ENCODE measurements around the gene SULT1A2.
"Not testable (repeated sequence)": the region's sequence is repeated elsewhere in the genome, so short reads cannot be mapped to it uniquely, and the experiment has no call there.

The SULT1A2 gene

DNA sequence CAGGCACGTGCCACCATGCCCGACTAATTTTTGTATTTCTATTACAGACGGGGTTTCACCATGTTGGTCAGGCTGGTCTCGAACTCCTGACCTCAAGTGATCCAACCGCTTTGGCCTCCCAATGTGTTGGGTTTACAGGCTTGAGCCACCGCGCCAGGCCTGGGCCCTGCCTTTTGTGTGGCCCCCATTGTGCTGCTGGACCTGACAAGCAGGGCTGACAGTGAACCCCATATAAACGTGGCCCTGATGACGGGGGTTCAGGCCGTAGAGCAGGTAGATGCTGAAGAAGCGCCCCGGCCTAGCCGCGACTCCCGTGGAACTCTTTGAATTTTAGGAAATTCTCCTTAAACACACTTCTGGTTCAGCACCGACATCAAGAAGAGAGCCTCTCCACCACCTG, 17.7 kb upstream of the SULT1A2 start:
- not testable (repeated sequence) for H3K4me3 Mint-ChIP-seq, H3K27ac Mint-ChIP-seq, H3K27me3 Mint-ChIP-seq, ATAC-seq, DNase-seq, H3K9me3 Mint-ChIP-seq
- H3K4me1 Mint-ChIP-seq: peaks cover 23% of the 10 kb centered on the region

DNA sequence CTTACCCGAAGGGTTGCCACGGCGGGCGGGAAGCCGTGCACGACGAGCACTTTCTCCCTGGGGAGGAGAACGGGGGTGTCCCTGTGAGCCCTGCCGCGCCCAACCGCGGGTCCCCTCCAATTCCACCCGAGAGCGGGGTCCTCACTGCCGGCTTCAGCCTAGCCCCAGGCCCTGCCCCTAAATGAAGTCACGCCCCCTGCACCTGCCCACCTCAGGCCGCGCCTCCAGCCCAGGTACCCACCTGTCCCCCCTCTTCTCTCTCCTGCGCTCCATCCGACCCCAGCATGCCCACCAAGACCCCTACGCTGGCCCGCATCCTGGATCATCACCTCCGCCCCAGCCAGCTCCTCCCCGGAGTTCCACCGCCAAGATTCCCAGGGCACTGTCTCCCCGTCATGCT, 17.1 kb upstream of the SULT1A2 start:
- peaks cover 29% of the 10 kb centered on the region for H3K4me1 Mint-ChIP-seq
- DNase-seq, H3K27ac Mint-ChIP-seq, H3K4me3 Mint-ChIP-seq, H3K27me3 Mint-ChIP-seq, H3K9me3 Mint-ChIP-seq: not testable (repeated sequence)
- peak; percentile 14 for ATAC-seq

DNA sequence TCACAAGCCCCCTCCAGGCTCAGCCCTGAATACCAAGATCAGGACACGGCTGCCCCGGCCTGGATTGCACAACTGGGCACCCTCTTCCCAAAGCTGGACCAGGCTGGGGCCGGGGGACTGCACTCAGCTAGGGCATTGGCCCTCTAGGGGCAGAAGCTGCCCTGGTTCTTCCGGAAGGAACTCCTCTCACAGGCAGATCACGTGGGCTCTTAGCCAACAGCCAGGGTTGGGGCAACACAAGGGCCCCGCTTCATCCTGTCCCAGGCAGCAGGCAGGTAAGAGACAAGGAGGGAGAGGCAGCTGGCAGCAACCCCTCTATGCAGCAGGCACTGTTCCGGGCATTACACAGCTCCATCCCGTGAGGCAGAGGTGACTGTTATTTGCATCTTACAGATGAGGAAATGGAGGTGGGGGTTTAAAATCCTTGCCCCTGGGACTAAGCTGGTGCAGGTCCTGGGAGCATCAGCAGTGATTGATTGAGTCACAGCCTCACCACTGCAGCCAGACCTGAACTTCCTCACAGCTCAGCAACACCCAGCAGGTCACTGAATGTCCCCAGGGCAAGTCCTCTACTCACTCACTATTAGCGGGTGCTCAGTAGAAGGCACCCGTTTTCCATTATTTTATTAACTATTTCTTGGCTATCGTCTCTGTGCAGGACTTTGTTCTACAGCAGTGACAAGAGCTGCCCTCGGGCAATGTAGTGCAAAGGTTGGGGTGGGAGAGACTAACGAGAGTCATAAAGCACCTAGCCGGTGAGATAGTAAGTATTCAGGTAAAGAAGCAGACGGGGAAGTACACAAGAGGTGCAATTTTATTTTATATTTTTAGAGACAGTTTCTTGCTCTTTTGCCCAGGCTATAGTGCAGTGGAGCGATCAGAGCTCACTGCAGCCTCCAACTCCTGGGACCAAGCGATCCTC, 15.8 kb upstream of the SULT1A2 start:
- H3K4me3 Mint-ChIP-seq, H3K9me3 Mint-ChIP-seq, DNase-seq, H3K27ac Mint-ChIP-seq, H3K27me3 Mint-ChIP-seq: not testable (repeated sequence)
- H3K4me1 Mint-ChIP-seq: peaks cover 30% of the 10 kb centered on the region
- peak; percentile 95 for ATAC-seq

DNA sequence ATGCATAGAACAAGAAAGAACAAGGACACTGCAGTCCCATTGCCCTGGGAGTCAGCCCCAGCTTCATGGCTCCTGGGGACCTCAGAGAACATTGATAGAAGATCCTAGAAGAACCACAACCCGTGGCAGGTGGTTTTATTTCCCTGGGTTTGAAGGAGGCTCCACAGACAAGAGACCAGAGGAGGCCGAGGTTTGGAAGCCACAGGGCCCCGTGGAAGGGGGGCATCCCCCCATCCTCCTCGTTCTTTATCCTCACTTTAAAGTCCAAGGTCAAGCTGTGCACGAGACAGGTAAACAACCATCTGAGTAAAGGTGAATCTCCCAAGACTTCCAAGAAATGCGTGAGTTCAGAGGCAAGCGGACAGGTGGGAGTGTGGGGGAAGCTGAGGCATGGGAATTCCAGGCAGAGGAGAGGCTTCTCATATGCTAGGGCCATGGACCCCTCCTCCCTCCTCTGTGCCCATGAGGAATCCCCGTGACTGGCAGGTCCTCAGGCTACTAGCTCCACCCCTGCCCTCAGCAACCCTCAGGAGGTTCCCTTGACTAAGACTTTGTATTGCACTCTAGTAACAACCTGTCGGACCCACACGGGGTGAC, 13.8 kb upstream of the SULT1A2 start:
- peak overlapping the region in 1 of 2 donors; percentile 42 for H3K27ac Mint-ChIP-seq
- H3K4me3 Mint-ChIP-seq: no peak overlapping the region
- peaks cover 28% of the 10 kb centered on the region for H3K4me1 Mint-ChIP-seq
- ATAC-seq (no peak), DNase-seq (peak in 1 of 2 donors; percentile 6)
- H3K9me3 Mint-ChIP-seq: no peaks in the 10 kb centered on the region
- no peaks in the 10 kb centered on the region for H3K27me3 Mint-ChIP-seq

DNA sequence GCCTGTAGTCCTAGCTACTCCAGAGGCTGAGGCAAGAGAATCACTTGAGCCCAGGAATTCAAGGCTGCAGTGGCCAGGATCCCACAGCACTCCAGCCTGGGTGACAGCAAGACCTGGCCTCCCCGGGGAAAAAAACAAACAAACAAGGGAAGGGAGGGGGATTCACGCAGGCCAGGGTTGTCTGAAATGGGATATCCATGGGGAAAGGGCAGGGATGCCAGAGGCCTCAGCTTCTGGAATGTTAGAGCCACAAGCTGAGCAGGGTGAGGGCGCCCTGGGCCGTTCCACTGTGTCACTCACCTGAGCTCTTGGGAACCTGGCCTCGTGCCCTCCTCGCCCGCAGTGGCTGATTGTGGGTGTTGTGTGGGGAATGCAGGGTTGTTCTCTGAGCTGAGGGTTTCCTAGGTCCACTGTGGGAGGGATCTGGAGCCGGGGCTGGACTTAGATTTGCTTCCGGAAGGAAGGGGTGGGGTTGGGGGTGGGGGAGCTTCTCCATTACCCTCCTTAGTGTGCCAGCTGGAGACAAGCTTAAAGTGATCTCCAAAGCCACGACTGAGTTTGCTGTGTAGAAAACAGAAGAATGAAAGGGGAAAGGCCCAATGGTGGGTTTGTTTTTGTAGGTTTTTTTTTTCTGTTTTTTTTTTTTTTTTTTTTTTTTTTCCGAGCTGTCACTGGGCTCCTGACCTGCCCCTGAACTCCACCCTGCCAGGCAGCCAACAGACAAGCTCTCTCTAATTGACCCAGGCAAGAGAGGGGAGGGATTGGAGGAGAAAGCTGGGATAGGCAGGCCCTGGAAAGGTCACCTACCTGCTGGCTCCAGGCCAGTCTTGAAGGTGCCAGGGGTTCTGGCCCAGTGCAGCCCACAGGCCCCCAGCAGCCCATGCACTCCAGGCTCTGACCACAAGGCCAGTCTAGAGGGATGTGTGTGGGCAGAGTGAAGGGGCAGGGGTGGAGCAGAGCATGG, 13.1 kb upstream of the SULT1A2 start, which contains the start of gene SULT1A1:
Gene SULT1A1 (minus strand): TSS at position 414 of the 964 bp plus-strand sequence. CDS start 1,189 bp downstream, outside the sequence.
- H3K27ac Mint-ChIP-seq: peak within 1 kb of the TSS; percentile 42 to 72

DNA sequence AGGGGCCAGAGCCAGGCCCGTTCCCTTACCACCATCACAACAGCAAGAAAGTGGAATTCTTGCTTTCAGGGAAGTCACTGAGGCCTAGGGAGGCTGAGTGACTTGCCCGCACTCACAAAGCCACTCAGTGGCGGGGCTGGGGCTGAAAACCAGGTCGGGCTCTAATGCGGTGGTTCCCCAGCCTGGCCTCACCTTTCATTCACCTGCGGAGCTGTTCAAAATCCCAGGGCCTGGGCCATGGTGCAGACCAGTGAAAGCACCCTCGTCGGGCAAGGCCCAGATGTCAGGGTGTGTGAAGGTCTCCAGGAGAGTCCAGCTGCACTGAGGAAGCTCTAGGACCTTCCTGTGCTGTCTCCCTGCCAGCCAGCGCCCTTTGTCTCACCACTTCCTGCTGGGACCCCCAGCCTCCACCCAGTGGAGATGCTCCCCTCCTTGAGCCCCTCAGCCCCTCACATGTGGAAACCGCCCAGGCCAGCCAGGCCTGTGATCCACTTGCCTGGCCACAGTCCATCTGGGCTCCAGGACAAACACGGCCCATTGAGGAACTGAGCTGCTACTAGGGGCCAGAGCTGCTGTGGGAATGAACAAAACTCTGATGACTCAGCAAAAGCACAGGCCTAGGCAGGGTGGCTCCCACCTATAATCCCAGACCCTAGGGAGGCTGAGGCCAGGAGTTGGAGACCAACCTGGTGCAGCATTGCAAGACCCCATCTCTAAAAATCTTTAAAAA, 12.2 kb upstream of the SULT1A2 start:
- not testable (repeated sequence) for DNase-seq, H3K4me3 Mint-ChIP-seq, H3K27me3 Mint-ChIP-seq, H3K9me3 Mint-ChIP-seq, ATAC-seq
- Mint-ChIP-seq H3K4me1 (peaks cover 24% of the 10 kb centered on the region), H3K27ac (peak overlapping the region; percentile 37 to 72)

More for the DNA sequence above, 13.1 kb upstream of the SULT1A2 start, which contains the start of gene SULT1A1:
- no peaks in the 10 kb centered on the region for H3K27me3 Mint-ChIP-seq
- H3K9me3 Mint-ChIP-seq: no peaks in the 10 kb centered on the region
- peaks cover 24% of the 10 kb centered on the region for H3K4me1 Mint-ChIP-seq
- DNase-seq (peak in 1 of 2 donors; percentile 4), ATAC-seq (no peak)
- H3K4me3 Mint-ChIP-seq: peak within 1 kb of the TSS in 1 of 2 donors; percentile 32

DNA sequence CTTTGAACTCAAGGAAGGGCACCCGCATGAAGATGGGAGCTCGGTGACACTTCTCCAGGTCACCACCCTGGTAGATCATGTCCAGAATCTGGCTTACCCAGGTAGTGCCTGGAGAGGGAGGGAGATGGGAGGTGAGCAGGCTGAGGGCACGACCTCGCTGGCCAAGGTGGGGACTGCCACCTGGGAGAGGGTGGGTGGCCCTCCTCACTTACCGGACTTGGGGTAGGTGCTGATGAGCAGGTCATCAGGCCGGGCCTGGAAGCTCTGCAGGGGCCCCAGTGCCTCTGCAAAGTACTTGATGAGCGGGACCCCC, 11.6 kb upstream of the SULT1A2 start:
- peaks cover 24% of the 10 kb centered on the region for H3K4me1 Mint-ChIP-seq
- not testable (repeated sequence) for DNase-seq, ATAC-seq, H3K9me3 Mint-ChIP-seq, H3K27ac Mint-ChIP-seq, H3K4me3 Mint-ChIP-seq, H3K27me3 Mint-ChIP-seq

DNA sequence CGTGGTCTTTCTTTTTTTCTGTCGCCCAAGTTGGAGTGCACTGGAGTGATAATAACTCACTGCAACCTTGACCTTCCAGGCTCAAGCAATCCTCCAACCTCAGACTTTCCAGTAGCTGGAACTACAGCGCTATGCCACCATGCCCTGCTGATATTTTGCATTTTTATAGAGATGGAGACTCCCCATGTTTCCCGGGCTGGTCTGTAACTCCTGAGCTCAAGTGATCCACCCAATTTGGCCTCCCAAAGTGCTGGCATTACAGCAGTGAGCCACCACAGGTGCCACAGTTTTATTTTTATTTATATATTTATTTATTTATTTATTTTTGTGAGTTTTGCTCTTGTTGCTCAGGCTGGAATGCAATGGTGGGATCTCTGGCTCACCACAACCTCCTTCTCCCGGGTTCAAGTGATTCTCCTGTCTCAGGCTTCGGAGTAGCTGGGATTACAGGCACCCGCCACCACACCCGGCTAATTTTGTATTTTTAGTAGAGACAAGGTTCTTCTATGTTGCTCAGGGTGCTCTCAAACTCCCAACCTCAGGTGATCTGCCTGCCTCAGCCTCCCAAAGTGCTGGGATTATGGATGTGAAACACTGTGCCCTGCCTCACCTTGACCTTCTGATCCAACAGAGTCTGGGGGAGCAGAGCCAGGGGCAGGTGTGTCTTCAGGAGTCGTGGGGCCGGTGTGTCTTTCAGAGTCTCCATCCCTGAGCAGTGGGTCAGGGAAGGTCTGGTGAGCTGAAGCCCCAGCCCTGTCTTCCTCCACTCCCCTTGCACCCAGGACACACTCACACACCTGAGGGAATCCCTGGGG, 11.0 kb upstream of the SULT1A2 start:
- H3K27me3 Mint-ChIP-seq, DNase-seq, H3K4me3 Mint-ChIP-seq, ATAC-seq, H3K9me3 Mint-ChIP-seq: not testable (repeated sequence)
- Mint-ChIP-seq H3K27ac (peak overlapping the region in 1 of 2 donors; percentile 74), H3K4me1 (peaks cover 24% of the 10 kb centered on the region)

DNA sequence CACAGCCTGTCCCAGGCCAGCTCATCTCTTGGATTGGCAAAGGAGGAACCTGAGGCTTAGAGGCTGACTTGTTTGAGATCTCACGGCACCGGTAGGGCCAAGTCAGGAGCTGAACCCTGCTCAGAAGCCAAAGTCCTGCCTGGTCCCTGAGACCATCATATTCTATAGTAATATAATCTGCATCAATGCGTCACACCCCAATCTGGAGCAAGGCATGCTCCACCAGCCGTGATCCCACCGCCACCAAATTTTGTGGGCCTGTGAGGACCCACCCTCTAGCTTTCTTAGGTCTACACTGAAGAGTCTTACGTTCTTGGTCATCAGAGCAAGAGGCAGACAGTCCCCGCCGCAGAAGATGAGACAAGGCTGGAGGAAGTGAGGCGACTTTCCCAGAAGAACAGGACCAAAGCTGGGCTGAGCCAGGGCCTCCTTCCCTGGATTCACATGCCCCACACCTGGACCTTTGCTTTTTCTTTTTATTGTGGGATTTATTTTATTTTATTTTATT, 10.3 kb upstream of the SULT1A2 start:
- Mint-ChIP-seq H3K27me3 (no peaks in the 10 kb centered on the region), H3K27ac (no peak overlapping the region), H3K4me3 (no peak overlapping the region), H3K9me3 (no peaks in the 10 kb centered on the region), H3K4me1 (peaks cover 24% of the 10 kb centered on the region)
- no peak for DNase-seq
- ATAC-seq: no peak

DNA sequence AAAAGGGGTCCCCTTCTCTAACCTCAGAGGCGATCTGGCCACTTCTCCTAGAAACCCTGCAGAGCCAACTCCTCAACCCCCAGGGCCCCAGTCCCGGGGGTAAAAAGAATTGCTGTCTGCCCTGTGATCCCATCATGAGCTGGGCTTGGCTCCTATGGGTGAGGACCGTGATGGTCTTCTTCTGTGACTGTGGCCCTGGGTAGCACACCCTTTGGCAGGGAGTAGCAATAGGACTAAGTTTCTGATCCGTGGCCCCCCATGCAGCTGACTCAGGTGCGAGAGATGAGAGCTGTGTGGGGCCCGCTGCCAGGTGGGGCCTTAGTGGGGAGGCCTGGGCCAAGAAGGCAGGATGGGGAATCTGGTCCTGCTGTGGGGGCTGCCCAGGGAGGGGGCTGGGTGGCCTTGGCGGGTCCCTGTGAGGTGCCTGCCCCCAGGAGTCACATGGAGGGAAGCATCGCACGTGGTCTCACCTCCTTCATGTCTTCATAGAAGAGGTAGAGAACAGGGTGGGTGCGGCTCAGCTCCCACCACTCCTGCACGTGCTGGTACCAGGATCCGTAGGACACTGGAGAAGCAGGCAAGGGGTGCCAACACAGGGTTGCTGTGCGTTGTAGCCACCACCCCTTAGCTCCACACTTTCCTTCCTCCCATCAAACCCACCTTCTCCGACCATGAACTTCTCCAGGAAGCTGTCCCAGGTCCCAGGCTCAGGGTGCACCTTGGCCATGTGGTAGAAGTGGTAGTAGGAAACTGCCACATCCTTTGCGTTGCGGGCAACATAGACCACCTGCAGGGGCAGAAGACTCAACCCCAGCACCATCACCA, 9.7 kb upstream of the SULT1A2 start:
- no peaks in the 10 kb centered on the region for H3K9me3 Mint-ChIP-seq
- no peaks in the 10 kb centered on the region for H3K27me3 Mint-ChIP-seq
- ATAC-seq: no peak
- no peak overlapping the region for H3K27ac Mint-ChIP-seq
- H3K4me1 Mint-ChIP-seq: peaks cover 24% of the 10 kb centered on the region
- DNase-seq: no peak
- H3K4me3 Mint-ChIP-seq: no peak overlapping the region

DNA sequence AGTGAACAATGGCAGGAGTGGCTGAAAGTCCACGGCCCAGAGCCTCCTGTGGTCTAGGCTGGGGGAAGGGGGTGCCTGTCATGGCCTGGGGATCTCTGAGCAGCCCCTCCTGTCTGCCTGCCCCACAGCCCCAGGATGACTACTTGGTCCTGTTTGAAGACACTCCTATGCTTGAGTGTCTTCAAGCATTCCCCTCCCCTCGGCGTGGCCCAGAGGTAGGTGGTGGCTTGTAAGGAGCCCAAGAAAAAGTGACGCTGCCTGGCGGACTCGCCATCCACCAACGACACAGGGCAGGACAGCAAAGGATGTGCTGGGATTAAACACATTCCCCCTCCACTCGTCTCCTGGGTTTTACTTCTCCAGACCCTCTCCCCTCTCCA, 7.3 kb upstream of the SULT1A2 start:
- no peak overlapping the region for H3K4me3 Mint-ChIP-seq

DNA sequence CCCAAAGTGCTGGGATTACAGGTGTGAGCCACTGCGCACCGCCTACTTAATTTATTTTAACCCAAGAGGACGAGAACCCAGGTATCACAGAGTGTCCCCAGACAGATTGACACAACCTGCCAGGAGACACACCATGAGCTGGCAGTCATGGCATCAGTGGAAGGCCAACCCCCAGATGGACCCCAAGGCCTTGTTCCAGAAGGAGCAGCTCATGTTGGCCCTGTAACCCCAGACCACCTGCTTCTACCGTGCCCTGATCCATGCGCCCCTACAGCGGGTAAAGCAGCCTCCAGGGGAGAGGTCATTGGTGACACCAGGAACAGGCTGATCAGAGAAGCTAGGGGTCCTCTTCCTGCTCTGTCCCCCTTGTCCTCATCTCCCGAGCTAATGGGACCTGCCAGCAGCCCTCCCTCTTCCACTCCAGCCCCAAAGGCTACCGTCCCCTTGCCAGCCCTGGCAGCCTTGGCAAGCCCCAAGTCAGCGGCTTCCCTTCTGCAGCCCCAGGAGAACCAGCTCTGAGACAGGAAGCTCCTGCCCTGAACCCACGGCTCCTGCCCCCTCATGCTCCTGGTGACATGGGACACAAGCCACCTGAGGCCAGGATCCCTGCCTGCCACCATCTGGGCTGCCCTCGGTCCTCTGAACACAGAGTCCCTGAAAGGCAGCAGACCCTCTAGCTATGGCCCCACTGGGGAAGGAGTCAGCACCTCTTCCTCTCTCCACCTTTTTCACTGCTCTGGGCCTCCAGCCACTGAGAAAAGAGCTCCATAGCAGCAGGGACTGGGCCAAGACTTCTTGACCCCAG, 6.7 kb upstream of the SULT1A2 start:
- ATAC-seq (no peak), DNase-seq (no peak)
- Mint-ChIP-seq H3K27ac (no peak overlapping the region), H3K27me3 (no peaks in the 10 kb centered on the region), H3K9me3 (no peaks in the 10 kb centered on the region), H3K4me3 (no peak overlapping the region), H3K4me1 (no peaks in the 10 kb centered on the region)

More for the DNA sequence above, 7.3 kb upstream of the SULT1A2 start:
- Mint-ChIP-seq H3K9me3 (no peaks in the 10 kb centered on the region), H3K4me1 (peaks cover 3% of the 10 kb centered on the region), H3K27ac (no peak overlapping the region), H3K27me3 (no peaks in the 10 kb centered on the region)
- DNase-seq (no peak), ATAC-seq (no peak)

DNA sequence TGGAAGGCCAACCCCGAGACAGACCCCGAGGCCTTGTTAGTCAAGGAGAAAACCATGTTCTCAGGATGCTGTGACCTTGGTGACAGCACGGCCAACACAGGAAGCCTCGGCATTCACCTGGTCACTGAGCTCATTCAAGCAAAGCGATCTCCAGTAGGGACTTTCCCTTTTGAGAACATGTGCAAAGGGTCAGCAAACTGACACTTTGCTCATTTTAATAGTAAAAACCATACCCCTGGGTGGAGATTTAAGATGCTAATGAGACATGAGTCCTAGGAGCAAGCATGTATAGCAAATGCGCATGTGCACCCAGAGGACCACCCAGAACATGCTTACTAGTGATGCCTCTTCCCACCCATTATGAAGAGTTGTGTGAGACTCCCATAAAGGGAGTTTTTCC, 5.7 kb upstream of the SULT1A2 start:
- no peaks in the 10 kb centered on the region for H3K27me3 Mint-ChIP-seq
- peaks cover 7% of the 10 kb centered on the region for H3K4me1 Mint-ChIP-seq
- no peak overlapping the region for H3K4me3 Mint-ChIP-seq

More for the DNA sequence above, 5.7 kb upstream of the SULT1A2 start:
- H3K9me3 Mint-ChIP-seq: no peaks in the 10 kb centered on the region
- no peak for DNase-seq
- no peak overlapping the region for H3K27ac Mint-ChIP-seq
- ATAC-seq: no peak

Data from stimulated activated naive CD8-positive, alpha-beta T cell treated with anti-CD3 and anti-CD28 coated beads, Interleukin-15, amount 100 ng/mL, for 72 hours (primary cell).